HuH-7 (cell line): Measurements from ENCODE around the gene HTRA3.
"Not testable (repeated sequence)": the region's sequence is repeated elsewhere in the genome, so short reads cannot be mapped to it uniquely, and the experiment has no call there.

Experiments
- DNase-seq: peaks from one replicate; pipeline ENCODE4 v3.0.0; 2011; ENCODE audit warnings: low spot score

Gene HTRA3

GRCh38 chr4:8342651-8343261 lies 73.2 kb downstream of the HTRA3 start:
- DNase-seq: peak; percentile 25

- no peak for DNase-seq
Observed at GRCh38 chr4:8343262-8343966, 73.9 kb downstream of the HTRA3 start.

- DNase-seq: no peak
Observed at GRCh38 chr4:8343967-8344331, 74.4 kb downstream of the HTRA3 start.

- DNase-seq: no peak
Observed at GRCh38 chr4:8344377-8344776, 74.8 kb downstream of the HTRA3 start.

- no peak for DNase-seq
Observed at GRCh38 chr4:8345053-8345945, 75.7 kb downstream of the HTRA3 start.

GRCh38 chr4:8345946-8346814 lies 76.6 kb downstream of the HTRA3 start:
- no peak for DNase-seq

- DNase-seq: no peak
Observed at GRCh38 chr4:8346838-8347605, 77.5 kb downstream of the HTRA3 start.

GRCh38 chr4:8347660-8348059 lies 78.1 kb downstream of the HTRA3 start:
- DNase-seq: no peak

- DNase-seq: no peak
Observed at GRCh38 chr4:8348071-8348470, 78.5 kb downstream of the HTRA3 start.

GRCh38 chr4:8349236-8349635 lies 79.7 kb downstream of the HTRA3 start:
- DNase-seq: not testable (repeated sequence)

- DNase-seq: no peak
Observed at GRCh38 chr4:8349664-8350236, 80.2 kb downstream of the HTRA3 start.

GRCh38 chr4:8350352-8350751 lies 80.8 kb downstream of the HTRA3 start:
- no peak for DNase-seq

- no peak for DNase-seq
Observed at GRCh38 chr4:8350841-8351461, 81.4 kb downstream of the HTRA3 start.

GRCh38 chr4:8351931-8352367 lies 82.4 kb downstream of the HTRA3 start:
- no peak for DNase-seq

GRCh38 chr4:8352368-8353157 lies 83.0 kb downstream of the HTRA3 start:
- DNase-seq: no peak

- no peak for DNase-seq
Observed at GRCh38 chr4:8353158-8353669, 83.7 kb downstream of the HTRA3 start.

- DNase-seq: no peak
Observed at GRCh38 chr4:8353912-8354453, 84.4 kb downstream of the HTRA3 start.

GRCh38 chr4:8355306-8355705 lies 85.8 kb downstream of the HTRA3 start:
- no peak for DNase-seq
